ENCODE results near the gene TATDN3.
A peak's percentile ranks its signal among the peaks of the same experiment; 100 is the strongest.
"Not testable (repeated sequence)": the region's sequence is repeated elsewhere in the genome, so short reads cannot be mapped to it uniquely, and the experiment has no call there.

Gene TATDN3

GRCh38 chr1:212764718-212765281, 26.9 kb upstream of the TATDN3 start:
- not testable (repeated sequence) for H3K4me3 Mint-ChIP-seq, H3K27ac Mint-ChIP-seq, H3K27me3 Mint-ChIP-seq, ATAC-seq
- Mint-ChIP-seq H3K4me1 (peaks cover 58% of the 10 kb centered on the region), H3K9me3 (peaks cover 18% of the 10 kb centered on the region), H3K36me3 (peaks cover 70% of the 10 kb centered on the region)

GRCh38 chr1:212766825-212767224, 24.9 kb upstream of the TATDN3 start:
- peaks cover 23% of the 10 kb centered on the region for H3K9me3 Mint-ChIP-seq
- H3K27ac Mint-ChIP-seq, H3K4me3 Mint-ChIP-seq, H3K27me3 Mint-ChIP-seq, ATAC-seq: not testable (repeated sequence)
- H3K36me3 Mint-ChIP-seq = peaks cover 90% of the 10 kb centered on the region
- peaks cover 64% of the 10 kb centered on the region for H3K4me1 Mint-ChIP-seq

- no peak overlapping the region for H3K4me3 Mint-ChIP-seq
- H3K36me3 Mint-ChIP-seq = peaks cover 96% of the 10 kb centered on the region
- peaks cover 72% of the 10 kb centered on the region for H3K4me1 Mint-ChIP-seq
- ATAC-seq = no peak
- H3K9me3 Mint-ChIP-seq = peaks cover 23% of the 10 kb centered on the region
- no peaks in the 10 kb centered on the region for H3K27me3 Mint-ChIP-seq
- no peak overlapping the region for H3K27ac Mint-ChIP-seq
These were observed 22.1 kb upstream of the TATDN3 start for GRCh38 chr1:212769459-212770167.

- ATAC-seq = no peak
- Mint-ChIP-seq H3K4me1 (peaks cover 69% of the 10 kb centered on the region), H3K27ac (no peak overlapping the region), H3K4me3 (no peak overlapping the region), H3K9me3 (peaks cover 21% of the 10 kb centered on the region), H3K36me3 (peaks cover 95% of the 10 kb centered on the region), H3K27me3 (no peaks in the 10 kb centered on the region)
These were observed 20.4 kb upstream of the TATDN3 start for GRCh38 chr1:212771341-212771740.

GRCh38 chr1:212773011-212773410, 18.7 kb upstream of the TATDN3 start:
- no peak overlapping the region for H3K4me3 Mint-ChIP-seq
- peaks cover 62% of the 10 kb centered on the region for H3K4me1 Mint-ChIP-seq
- H3K36me3 Mint-ChIP-seq = peaks cover 95% of the 10 kb centered on the region
- no peaks in the 10 kb centered on the region for H3K27me3 Mint-ChIP-seq
- peaks cover 15% of the 10 kb centered on the region for H3K9me3 Mint-ChIP-seq
- no peak for ATAC-seq
- no peak overlapping the region for H3K27ac Mint-ChIP-seq

- Mint-ChIP-seq H3K36me3 (peaks cover 83% of the 10 kb centered on the region), H3K4me1 (peaks cover 53% of the 10 kb centered on the region)
These were observed 17.1 kb upstream of the TATDN3 start for GRCh38 chr1:212774584-212774983.

GRCh38 chr1:212775241-212775640, 16.5 kb upstream of the TATDN3 start:
- Mint-ChIP-seq H3K27me3 (no peaks in the 10 kb centered on the region), H3K4me3 (no peak overlapping the region), H3K36me3 (peaks cover 77% of the 10 kb centered on the region), H3K27ac (no peak overlapping the region), H3K4me1 (peaks cover 47% of the 10 kb centered on the region), H3K9me3 (peaks cover under 1% of the 10 kb centered on the region)
- no peak for ATAC-seq

More at GRCh38 chr1:212774584-212774983, 17.1 kb upstream of the TATDN3 start:
- H3K27me3 Mint-ChIP-seq = no peaks in the 10 kb centered on the region
- no peak for ATAC-seq
- H3K4me3 Mint-ChIP-seq = no peak overlapping the region
- H3K27ac Mint-ChIP-seq = no peak overlapping the region
- H3K9me3 Mint-ChIP-seq = peaks cover 7% of the 10 kb centered on the region

- H3K4me3 Mint-ChIP-seq = no peak overlapping the region
- H3K27me3 Mint-ChIP-seq = no peaks in the 10 kb centered on the region
- peaks cover 33% of the 10 kb centered on the region for H3K4me1 Mint-ChIP-seq
- peaks cover 58% of the 10 kb centered on the region for H3K36me3 Mint-ChIP-seq
- H3K9me3 Mint-ChIP-seq = no peaks in the 10 kb centered on the region
- no peak for ATAC-seq
- H3K27ac Mint-ChIP-seq = no peak overlapping the region
These were observed 14.5 kb upstream of the TATDN3 start for GRCh38 chr1:212777151-212777550.

- ATAC-seq, H3K4me3 Mint-ChIP-seq, H3K27ac Mint-ChIP-seq, H3K27me3 Mint-ChIP-seq, H3K9me3 Mint-ChIP-seq: not testable (repeated sequence)
- Mint-ChIP-seq H3K36me3 (peaks cover 53% of the 10 kb centered on the region), H3K4me1 (peaks cover 23% of the 10 kb centered on the region)
These were observed 12.6 kb upstream of the TATDN3 start for GRCh38 chr1:212779086-212779485.

GRCh38 chr1:212780759-212781158, 10.9 kb upstream of the TATDN3 start:
- no peak for ATAC-seq
- Mint-ChIP-seq H3K27ac (no peak overlapping the region), H3K4me3 (no peak overlapping the region), H3K4me1 (peaks cover 16% of the 10 kb centered on the region), H3K9me3 (no peaks in the 10 kb centered on the region), H3K36me3 (peaks cover 47% of the 10 kb centered on the region), H3K27me3 (no peaks in the 10 kb centered on the region)

- peak; percentile 56 for ATAC-seq
- Mint-ChIP-seq H3K4me1 (peaks cover 16% of the 10 kb centered on the region), H3K4me3 (no peak overlapping the region), H3K9me3 (no peaks in the 10 kb centered on the region), H3K27ac (no peak overlapping the region), H3K36me3 (peaks cover 51% of the 10 kb centered on the region), H3K27me3 (no peaks in the 10 kb centered on the region)
These were observed 10.5 kb upstream of the TATDN3 start for GRCh38 chr1:212781225-212781624.

GRCh38 chr1:212782422-212783154, 9.1 kb upstream of the TATDN3 start:
- H3K27ac Mint-ChIP-seq = no peak overlapping the region
- peaks cover 37% of the 10 kb centered on the region for H3K36me3 Mint-ChIP-seq
- ATAC-seq = no peak
- peaks cover 11% of the 10 kb centered on the region for H3K4me1 Mint-ChIP-seq
- no peaks in the 10 kb centered on the region for H3K27me3 Mint-ChIP-seq
- H3K9me3 Mint-ChIP-seq = no peaks in the 10 kb centered on the region
- H3K4me3 Mint-ChIP-seq = no peak overlapping the region

GRCh38 chr1:212783976-212784375, 7.7 kb upstream of the TATDN3 start:
- H3K4me3 Mint-ChIP-seq = no peak overlapping the region
- H3K27ac Mint-ChIP-seq = no peak overlapping the region
- no peaks in the 10 kb centered on the region for H3K9me3 Mint-ChIP-seq
- ATAC-seq = no peak
- H3K4me1 Mint-ChIP-seq = peaks cover 17% of the 10 kb centered on the region
- no peaks in the 10 kb centered on the region for H3K27me3 Mint-ChIP-seq
- peaks cover 29% of the 10 kb centered on the region for H3K36me3 Mint-ChIP-seq

- Mint-ChIP-seq H3K27ac (no peak overlapping the region), H3K4me1 (peaks cover 28% of the 10 kb centered on the region), H3K9me3 (no peaks in the 10 kb centered on the region), H3K4me3 (no peak overlapping the region), H3K36me3 (peaks cover 29% of the 10 kb centered on the region), H3K27me3 (no peaks in the 10 kb centered on the region)
- no peak for ATAC-seq
These were observed 5.8 kb upstream of the TATDN3 start for GRCh38 chr1:212785871-212786270.

GRCh38 chr1:212791261-212791675, 426 bp upstream of the TATDN3 start:
- Mint-ChIP-seq H3K36me3 (peaks cover 13% of the 10 kb centered on the region), H3K9me3 (peaks cover 7% of the 10 kb centered on the region), H3K4me1 (peaks cover 43% of the 10 kb centered on the region), H3K27me3 (no peaks in the 10 kb centered on the region), H3K4me3 (peak overlapping the region; percentile 98), H3K27ac (peak overlapping the region; percentile 94)
- peak; percentile 59 for ATAC-seq

All from stimulated activated memory B cell treated with anti-CD40 and anti-IgM and Interleukin-4, amounts not matched to agents 10 μg/mL and 1 μg/mL and 100 μg/mL, for 72 hours (primary cell).